Aorta (tissue), 5 donors: ENCODE measurements around the gene PLEKHN1. TPM values are rescaled to one million over a fixed set of nuclear protein-coding genes. Genes with fewer than 3 reads are reported as not detected.

Experiments
- ATAC-seq: fragments of 200-7000 bp; cut with Tn5 transposase; one replicate; pipeline ENCODE4 v1.9.1; 2022; ENCODE audit warnings: moderate library complexity; ENCODE audit not compliant: low FRiP score
- DNase-seq, 2 donors: peaks; one replicate each; pipeline ENCODE4 v3.0.0-alpha.2; 2020
- H3K27ac ChIP-seq, 2 donors: one replicate each; pipeline ENCODE4 v1.5.1; 2013; ENCODE audit warnings: low read length in 2 of 2, mild to moderate bottlenecking in 2 of 2, moderate library complexity in 2 of 2, control low read depth in 1 of 2, inconsistent platforms in 1 of 2, low read depth in 1 of 2
- H3K27me3 ChIP-seq, 2 donors: one replicate each; pipeline ENCODE4 v1.6.1; 2013; ENCODE audit warnings: control low read depth in 1 of 2, low read length in 1 of 2, mild to moderate bottlenecking in 1 of 2, moderate library complexity in 1 of 2; ENCODE audit not compliant: insufficient read depth in 2 of 2, control insufficient read depth in 1 of 2
- H3K36me3 ChIP-seq, 2 donors: one replicate each; pipeline ENCODE4 v1.6.1; 2013; ENCODE audit warnings: control low read depth in 1 of 2, low read length in 1 of 2, mild to moderate bottlenecking in 1 of 2; ENCODE audit not compliant: insufficient read depth in 2 of 2, control insufficient read depth in 1 of 2
- H3K4me1 ChIP-seq, 2 donors: one replicate each; pipeline ENCODE4 v1.6.1; 2013; ENCODE audit warnings: low read length in 2 of 2, control low read depth in 1 of 2, mild to moderate bottlenecking in 1 of 2, moderate library complexity in 1 of 2; ENCODE audit not compliant: insufficient read depth in 2 of 2, control insufficient read depth in 1 of 2
- H3K4me3 ChIP-seq, 2 donors: one replicate each; pipeline ENCODE4 v1.5.1; 2013; ENCODE audit warnings: low read length in 2 of 2, control low read depth in 1 of 2, mild to moderate bottlenecking in 1 of 2
- H3K9me3 ChIP-seq: one replicate; pipeline ENCODE4 v1.6.1; 2013; ENCODE audit warnings: mild to moderate bottlenecking, low read length; ENCODE audit not compliant: control insufficient read depth
- WGBS, 2 donors: extraction: QIAGEN DNeasy Blood & Tissue Kit; methylation state at CpG; one replicate each; pipeline ENCODE4 v1.1.7; 2013; 5-methylcytosine and 5-hydroxymethylcytosine counted together
- intact Hi-C, 2 donors: fragments of 100-400 bp; cut with DNase I; formaldehyde crosslinking; loops; one replicate each; pipeline versions ENCODE4 v1.14.2 to v1.15.0; 2022
- polyA plus RNA-seq, 2 donors: library from polyadenylated mRNA; stranded (reverse); fragments of 200-250 nt; gene quantifications; one replicate each; pipeline ENCODE4 v1.2.3, GENCODE V29; 2013
- total RNA-seq, 2 donors: library from RNA; stranded (reverse); fragmentation: NEBNext Ultra II Directional; extraction: Animal tissue kit (Norgen Biotek cat#: 25700); gene quantifications; one replicate each; pipeline ENCODE4 v1.2.1, GENCODE V29; 2021
- donor health status: healthy with polysubstance abuse.
- donor health status: Bipolar disorder and iron deficiency.
- donor health status: DM: no; HTN: no; CAD: no.
- donor health status: DM: no; HTN: no; CAD: no.
- donor health status: DM: yes; HTN: yes; CAD: no.

Gene PLEKHN1
- total and polyA plus RNA-seq, 4 donors = 0.13 to 1.2 (median 0.57) TPM

GRCh38 chr1:940107-941014 lies 25.9 kb upstream of the PLEKHN1 start:
- ATAC-seq (peak; percentile 41), DNase-seq (peak; percentile 80 to 90)
- Histone ChIP-seq H3K27ac (peak overlapping the region in 1 of 2 donors; percentile 5), H3K9me3 (no peaks in the 10 kb centered on the region), H3K27me3 (no peaks in the 10 kb centered on the region), H3K4me3 (peak overlapping the region in 1 of 2 donors; percentile 2), H3K36me3 (no peaks in the 10 kb centered on the region), H3K4me1 (no peaks in the 10 kb centered on the region)
- WGBS, 2 donors = 0 to 1% methylated on average over 70 to 86 of the region's 86 CpGs
- intact Hi-C loops = loop anchor here in 1 of 2 donors (2.0 to 5.0 kb wide), 2 partner anchors 16 to 33 kb away; no protein-coding TSS in a partner anchor

- H3K27ac ChIP-seq = peak overlapping the region in 1 of 2 donors; percentile 5
- no peaks in the 10 kb centered on the region for H3K9me3 ChIP-seq
- DNase-seq (no peak), ATAC-seq (peak; percentile 14)
- no peaks in the 10 kb centered on the region for H3K36me3 ChIP-seq
- H3K4me1 ChIP-seq = no peaks in the 10 kb centered on the region
- intact Hi-C loops = loop anchor here in 1 of 2 donors (2.0 to 5.0 kb wide), 2 partner anchors 16 to 34 kb away; no protein-coding TSS in a partner anchor
- H3K27me3 ChIP-seq = no peaks in the 10 kb centered on the region
- 18 to 21% methylated on average over 36 of the region's 36 CpGs for WGBS, 2 donors
- H3K4me3 ChIP-seq = no peak overlapping the region
These were observed 25.2 kb upstream of the PLEKHN1 start for GRCh38 chr1:941015-941587.

- ATAC-seq = peak; percentile 79
- peak; percentile 90 to 94 for DNase-seq
- WGBS, 2 donors = 1% methylated on average over 51 to 98 of the region's 98 CpGs
- Histone ChIP-seq H3K4me1 (no peaks in the 10 kb centered on the region), H3K36me3 (no peaks in the 10 kb centered on the region), H3K27ac (no peak overlapping the region), H3K27me3 (no peaks in the 10 kb centered on the region), H3K4me3 (peak overlapping the region in 1 of 2 donors; percentile 12), H3K9me3 (no peaks in the 10 kb centered on the region)
- intact Hi-C loops = loop anchor here in 1 of 2 donors (2.0 to 5.0 kb wide), 2 partner anchors 17 to 34 kb away; no protein-coding TSS in a partner anchor
These were observed 24.5 kb upstream of the PLEKHN1 start for GRCh38 chr1:941588-942383.

- H3K9me3 ChIP-seq = no peaks in the 10 kb centered on the region
- no peak for DNase-seq
- 12 to 21% methylated on average over 28 to 48 of the region's 48 CpGs for WGBS, 2 donors
- intact Hi-C loops = loop anchor here in 1 of 2 donors (5.0 kb wide), 1 partner anchor 35 kb away; no protein-coding TSS in a partner anchor
- no peak for ATAC-seq
- no peaks in the 10 kb centered on the region for H3K36me3 ChIP-seq
- no peak overlapping the region for H3K27ac ChIP-seq
- H3K27me3 ChIP-seq = no peaks in the 10 kb centered on the region
- H3K4me3 ChIP-seq = no peak overlapping the region
- no peaks in the 10 kb centered on the region for H3K4me1 ChIP-seq
These were observed 23.9 kb upstream of the PLEKHN1 start for GRCh38 chr1:942411-942821.

GRCh38 chr1:942864-943533 lies 23.3 kb upstream of the PLEKHN1 start:
- no peak overlapping the region for H3K4me3 ChIP-seq
- DNase-seq (peak; percentile 76 to 88), ATAC-seq (no peak)
- no peaks in the 10 kb centered on the region for H3K9me3 ChIP-seq
- 69 to 72% methylated on average over 26 to 27 of the region's 27 CpGs for WGBS, 2 donors
- no peak overlapping the region for H3K27ac ChIP-seq
- no peaks in the 10 kb centered on the region for H3K36me3 ChIP-seq
- no peaks in the 10 kb centered on the region for H3K4me1 ChIP-seq
- intact Hi-C loops = loop anchor here in 1 of 2 donors (5.0 kb wide), 1 partner anchor 36 kb away; no protein-coding TSS in a partner anchor
- no peaks in the 10 kb centered on the region for H3K27me3 ChIP-seq

GRCh38 chr1:943545-944340 lies 22.5 kb upstream of the PLEKHN1 start:
- Histone ChIP-seq H3K36me3 (no peaks in the 10 kb centered on the region), H3K4me3 (no peak overlapping the region), H3K27ac (no peak overlapping the region), H3K27me3 (no peaks in the 10 kb centered on the region), H3K4me1 (no peaks in the 10 kb centered on the region), H3K9me3 (no peaks in the 10 kb centered on the region)
- whole genome bisulfite sequencing, 2 donors = 88% methylated on average over 26 to 27 of the region's 27 CpGs
- no peak for DNase-seq
- intact Hi-C loops = loop anchor here in 1 of 2 donors (5.0 kb wide), 1 partner anchor 36 kb away; no protein-coding TSS in a partner anchor
- ATAC-seq = no peak

GRCh38 chr1:944341-945325 lies 21.6 kb upstream of the PLEKHN1 start:
- ATAC-seq = no peak
- H3K4me1 ChIP-seq = no peaks in the 10 kb centered on the region

More at GRCh38 chr1:944341-945325, 21.6 kb upstream of the PLEKHN1 start:
- H3K9me3 ChIP-seq = no peaks in the 10 kb centered on the region
- no peak overlapping the region for H3K4me3 ChIP-seq
- intact Hi-C loops = loop anchor here in 1 of 2 donors (5.0 kb wide), 1 partner anchor 37 kb away; no protein-coding TSS in a partner anchor
- no peak overlapping the region for H3K27ac ChIP-seq
- no peak for DNase-seq
- H3K36me3 ChIP-seq = no peaks in the 10 kb centered on the region
- 61 to 62% methylated on average over 28 of the region's 28 CpGs for WGBS, 2 donors
- no peaks in the 10 kb centered on the region for H3K27me3 ChIP-seq
